Stimulated activated CD4-positive, alpha-beta T cell treated with anti-CD3 and anti-CD28 coated beads, Interleukin-15, amount 100 ng/mL, for 1 hour (primary cell): Measurements from ENCODE around the gene CMTM1.
"Not testable (repeated sequence)": the region's sequence is repeated elsewhere in the genome, so short reads cannot be mapped to it uniquely, and the experiment has no call there.

Source experiments
- DNase-seq, 2 donors: peaks; one replicate each; pipeline ENCODE4 v3.0.0-alpha.2; 2020; ENCODE audit warnings: low read depth in 1 of 2, low spot score in 1 of 2

The CMTM1 gene

DNA sequence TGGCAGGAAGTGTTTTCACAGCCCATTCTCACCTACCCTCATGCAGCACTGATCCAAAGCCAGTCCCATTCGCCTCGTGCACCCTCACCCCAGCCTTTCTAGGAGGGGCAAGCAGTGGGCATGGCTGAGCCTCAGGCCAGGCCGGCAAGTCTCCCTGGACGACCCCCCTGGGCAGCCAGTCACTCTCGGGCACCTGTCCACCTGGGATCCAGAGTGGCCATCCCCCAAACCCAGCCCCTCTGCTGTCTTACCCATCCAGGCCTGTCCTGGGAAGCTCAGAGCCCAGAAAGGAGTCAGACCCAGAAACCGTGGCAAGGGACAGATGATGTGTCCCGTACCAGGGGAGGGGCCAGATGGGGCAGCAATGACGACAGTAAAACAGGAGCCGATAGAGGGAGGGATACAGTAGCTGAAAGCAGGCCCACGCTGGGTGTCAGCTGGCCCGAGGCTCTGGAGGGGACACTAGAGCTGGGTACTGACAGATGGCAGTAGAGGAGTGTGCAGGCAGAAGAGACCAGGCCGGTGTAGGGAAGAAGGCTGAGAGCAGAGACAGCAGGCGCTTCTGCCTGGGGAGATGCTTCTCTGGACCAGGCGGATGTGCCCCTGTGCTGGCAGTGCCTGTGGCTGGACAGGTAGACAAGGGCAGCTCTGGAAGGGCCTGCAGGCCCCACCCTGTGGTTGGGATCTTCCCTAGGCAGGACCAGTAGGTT lies 44.0 kb downstream of the CMTM1 start:
- DNase-seq, result no peak

- DNase-seq, result not testable (repeated sequence)
Measured at GRCh38 chr16:66611911-66612310, 45.7 kb downstream of the CMTM1 start.

DNA sequence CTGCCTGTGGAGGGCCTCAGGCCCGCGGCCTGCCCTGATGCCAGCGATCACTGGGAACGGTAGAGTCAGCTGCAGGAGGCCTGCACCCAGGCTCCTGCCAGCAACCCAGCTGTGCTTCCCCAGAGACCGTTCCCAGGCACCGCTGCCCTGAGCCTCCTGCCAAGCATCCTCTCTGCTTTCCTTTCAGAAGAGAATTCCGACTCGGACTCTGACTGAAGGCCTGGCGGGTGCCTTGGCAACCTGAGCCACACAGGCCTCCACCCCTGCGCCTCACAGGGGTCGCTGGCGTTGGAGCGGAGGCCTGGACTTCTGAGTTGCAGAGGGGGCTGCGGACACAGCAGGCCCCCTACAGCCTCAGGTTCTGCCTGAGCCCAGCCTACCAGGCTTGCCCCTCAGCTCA lies 46.2 kb downstream of the CMTM1 start:
- no peak for DNase-seq

- DNase-seq, result no peak
Measured at GRCh38 chr16:66614161-66614802, 48.0 kb downstream of the CMTM1 start.

DNA sequence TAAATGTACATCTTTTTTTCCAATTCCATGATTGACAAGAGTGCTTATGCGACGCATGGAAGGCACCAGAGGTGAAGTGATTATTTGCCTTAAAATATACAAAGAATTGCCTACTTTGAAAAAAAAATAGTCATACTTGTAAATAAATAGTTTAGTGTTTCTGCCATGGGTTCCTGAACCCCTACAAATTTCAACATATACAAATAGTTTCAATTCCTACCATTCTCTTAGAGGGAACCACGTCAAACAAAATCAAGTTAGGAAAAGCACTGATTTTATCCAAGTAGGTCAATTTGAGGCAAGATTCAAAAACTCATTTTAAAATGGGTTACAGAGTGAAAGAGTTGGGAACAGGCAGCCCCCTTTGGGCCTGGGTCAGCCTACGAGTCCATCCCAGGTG lies 49.9 kb downstream of the CMTM1 start:
- no peak for DNase-seq

GRCh38 chr16:66616592-66616991 lies 50.4 kb downstream of the CMTM1 start:
- no peak for DNase-seq

DNA sequence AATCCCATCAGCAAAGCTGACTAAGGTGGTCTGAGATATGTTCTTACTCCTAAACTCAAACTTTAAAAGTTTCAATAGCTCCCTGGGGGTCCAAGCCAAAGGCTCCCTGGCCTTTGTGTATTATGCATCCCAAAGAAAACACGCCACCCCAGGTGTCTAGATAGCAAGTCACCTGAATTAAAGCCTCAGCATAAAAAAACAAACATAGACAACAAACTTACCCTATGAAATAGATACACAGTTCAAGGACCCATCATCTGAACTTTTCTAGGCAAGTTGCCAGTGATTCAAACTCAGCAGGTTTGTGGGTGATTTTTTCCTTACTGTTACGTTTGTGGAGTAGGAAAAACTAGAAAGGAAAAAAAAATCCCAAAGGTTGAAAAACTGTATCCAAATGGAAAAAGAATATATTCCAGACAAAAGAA lies 50.8 kb downstream of the CMTM1 start:
- no peak for DNase-seq

GRCh38 chr16:66617728-66618127 lies 51.5 kb downstream of the CMTM1 start:
- no peak for DNase-seq

GRCh38 chr16:66618588-66619375 lies 52.5 kb downstream of the CMTM1 start:
- no peak for DNase-seq

DNA sequence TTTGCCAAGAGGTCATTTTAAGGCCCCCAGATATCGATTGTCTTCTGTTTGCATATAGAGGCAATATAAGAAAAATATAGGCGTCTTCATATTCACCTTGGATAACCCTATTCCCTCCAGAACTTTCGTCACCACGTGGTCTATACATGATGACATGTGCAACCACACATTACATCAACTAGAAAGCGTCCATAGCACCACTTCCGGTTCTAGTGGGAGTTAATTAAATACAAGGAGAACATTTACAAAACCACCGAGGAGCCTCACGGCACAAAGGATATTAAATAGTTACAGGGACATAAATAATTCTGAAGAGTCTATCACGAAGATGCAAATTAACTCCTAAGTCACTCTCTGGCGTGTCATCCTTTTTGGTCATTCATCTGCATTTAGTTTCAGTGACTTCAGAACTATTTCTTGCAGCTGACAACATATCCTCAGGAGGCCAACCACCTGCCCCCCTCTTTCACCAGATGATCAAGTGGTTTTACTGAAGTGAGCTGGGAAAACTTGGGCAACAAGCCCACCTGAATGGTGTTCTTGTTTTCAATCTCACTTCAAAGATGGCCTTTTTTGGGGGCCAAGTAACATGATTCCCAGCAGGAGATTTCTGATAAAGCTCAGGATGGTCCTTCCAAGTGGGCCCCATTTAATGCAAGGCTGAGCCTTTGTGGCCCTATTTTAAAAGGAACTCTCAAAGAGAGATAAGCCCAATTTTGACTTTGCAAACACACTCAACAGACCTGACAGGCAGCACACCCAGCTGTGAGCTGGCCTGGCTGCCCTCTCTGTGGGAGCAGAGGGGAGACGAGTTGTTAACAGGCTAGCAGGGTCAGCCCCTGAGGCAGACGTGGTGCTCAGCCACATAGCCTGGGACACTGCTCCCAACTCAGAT lies 53.5 kb downstream of the CMTM1 start:
- DNase-seq, result no peak

DNA sequence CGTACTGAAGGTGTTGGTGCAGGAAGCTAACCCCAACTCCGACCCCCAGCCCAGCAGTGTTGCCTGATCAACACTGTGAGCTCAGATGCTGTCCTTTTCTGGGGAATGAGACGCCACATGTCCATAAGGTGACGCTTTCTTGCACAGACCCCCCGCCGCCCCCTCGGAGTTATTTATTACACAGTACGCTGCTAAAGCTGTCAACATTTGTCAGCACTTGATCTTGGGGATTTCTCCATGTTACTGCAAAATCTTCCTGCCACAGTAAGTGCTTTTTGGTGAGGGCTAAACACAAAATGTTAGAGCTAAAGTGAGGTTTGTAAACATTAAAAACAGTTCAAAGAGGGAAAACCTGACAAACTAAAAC lies 54.2 kb downstream of the CMTM1 start:
- no peak for DNase-seq

DNA sequence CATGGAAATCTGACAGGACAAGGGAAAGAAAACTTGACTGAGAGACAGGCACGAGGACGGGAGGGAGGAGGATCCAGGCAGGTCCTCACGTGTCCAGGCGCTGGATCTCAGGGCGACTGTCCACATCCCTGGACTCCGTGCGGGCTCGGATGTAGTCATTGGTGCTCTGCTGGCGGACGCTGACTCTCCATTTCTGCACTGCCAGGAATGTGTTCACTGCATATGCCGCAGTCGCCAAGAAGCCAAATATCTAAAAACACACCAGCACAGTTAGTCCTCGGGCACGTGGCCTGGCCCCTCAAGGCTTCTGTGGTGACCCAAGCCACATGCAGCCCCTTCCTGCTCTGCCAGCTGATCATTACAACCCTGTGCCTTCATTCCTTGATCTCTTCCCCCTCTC lies 55.7 kb downstream of the CMTM1 start:
- no peak for DNase-seq

GRCh38 chr16:66622863-66623262 lies 56.6 kb downstream of the CMTM1 start:
- no peak for DNase-seq

DNA sequence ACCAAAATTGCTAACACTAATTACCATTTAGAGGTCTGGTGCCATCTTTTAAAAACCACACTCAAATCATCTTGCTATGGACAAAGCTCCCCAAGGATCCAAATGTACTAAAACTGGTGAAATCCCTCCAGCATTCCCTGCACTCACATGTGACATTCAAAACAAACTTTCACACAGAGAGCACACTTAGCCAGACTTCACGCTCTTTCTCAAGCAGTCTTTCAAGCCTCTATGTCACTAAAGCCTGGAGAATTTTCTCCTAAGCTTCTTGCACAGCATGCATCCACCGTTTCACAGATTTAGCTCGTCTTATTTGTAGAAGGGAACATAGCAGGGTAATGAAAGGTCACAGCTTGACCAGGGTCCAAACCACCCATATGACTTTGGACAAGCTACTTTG lies 57.5 kb downstream of the CMTM1 start:
- DNase-seq, result no peak

DNA sequence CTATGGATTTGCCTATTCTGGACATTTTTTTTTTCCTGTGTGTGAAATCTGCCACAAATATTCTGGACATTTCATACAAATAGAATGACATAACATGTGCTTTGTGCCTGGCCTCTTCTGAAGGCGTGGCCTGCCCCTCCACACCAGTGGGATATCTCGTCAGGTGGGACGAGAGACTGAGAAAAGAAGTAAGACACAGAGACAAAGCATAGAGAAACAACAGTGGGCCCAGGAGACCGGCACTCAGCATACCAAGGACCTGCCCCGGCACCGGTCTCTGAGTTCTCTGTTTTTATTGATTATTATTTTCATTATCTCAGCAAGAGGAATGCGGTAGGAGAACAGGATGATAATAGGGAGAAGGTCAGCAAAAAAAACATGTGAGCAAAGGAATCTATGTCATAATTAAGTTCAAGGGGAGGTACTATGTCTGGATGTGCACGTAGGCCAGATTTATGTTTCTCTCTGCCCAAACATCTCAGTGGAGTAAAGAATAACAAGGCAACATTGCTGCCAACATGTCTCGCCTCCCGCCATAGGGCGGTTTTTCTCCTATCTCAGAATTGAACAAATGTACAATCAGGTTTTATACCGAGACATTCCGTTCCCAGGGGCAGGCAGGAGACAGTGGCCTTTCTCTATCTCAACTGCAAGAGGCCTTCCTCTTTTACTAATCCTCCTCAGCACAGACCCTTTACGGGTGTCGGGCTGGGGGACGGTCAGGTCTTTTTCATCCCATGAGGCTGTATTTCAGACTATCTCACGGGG lies 61.6 kb downstream of the CMTM1 start:
- DNase-seq, result not testable (repeated sequence)
